HEK293 (cell line): ENCODE data around the gene MAML2.

ENCODE experiments used
- CTCF ChIA-PET: fragments of 350-600 bp; formaldehyde crosslinking; extraction: SDS; loops from one replicate; lab custom pipeline; 2021; ENCODE audit warnings: antibody characterized with exemption; lab: Yijun Ruan, JAX
- POLR2A ChIA-PET: fragments of 300-600 bp; formaldehyde crosslinking; extraction: SDS; loops from one replicate; lab custom pipeline; 2020; ENCODE audit warnings: antibody characterized with exemption, inconsistent platforms; lab: Yijun Ruan, JAX
- H3K27ac ChIP-seq: fragments of 200-500 bp; sonication (Bioruptor generic); 2 replicates; pipeline ENCODE4 v1.5.1; 2014; ENCODE audit warnings: low read depth, low read length, control low read depth, inconsistent platforms; ENCODE audit errors: extremely low read depth
- H3K36me3 ChIP-seq, 2 experiments: fragments of 200-500 bp in 1 of 2; sonication (Bioruptor generic) in 1 of 2; 1 replicate in 1 of 2; 2 replicates in 1 of 2; pipeline ENCODE4 v1.5.1; 2014 to 2017; ENCODE audit warnings: inconsistent platforms in 2 of 2, low read length in 2 of 2; ENCODE audit not compliant: control insufficient read depth in 2 of 2, insufficient read depth in 1 of 2
- H3K4me1 ChIP-seq: fragments of 200-500 bp; sonication (Bioruptor generic); 2 replicates; pipeline ENCODE4 v1.5.1; 2014; ENCODE audit warnings: mild to moderate bottlenecking, low read length, inconsistent platforms; ENCODE audit not compliant: control insufficient read depth, insufficient read depth
- H3K4me3 ChIP-seq: 2 replicates; pipeline ENCODE4 v1.5.1; 2011; ENCODE audit warnings: low read depth, mild to moderate bottlenecking, control low read depth, low read length, moderate library complexity
- H3K9me3 ChIP-seq: fragments of 200-500 bp; sonication (Bioruptor generic); 2 replicates; pipeline ENCODE4 v1.5.1; 2014; ENCODE audit warnings: low read depth, low read length, inconsistent platforms; ENCODE audit not compliant: control insufficient read depth, insufficient read depth
- CTCF ChIP-seq: fragments of 450-650 bp; formaldehyde crosslinking; IDR thresholded peaks from 2 replicates; pipeline ENCODE4 v1.5.1; 2016; ENCODE audit warnings: missing biosample characterization, missing genetic modification characterization
- MYNN ChIP-seq: fragments of 450-650 bp; formaldehyde crosslinking; IDR thresholded peaks from 2 replicates; pipeline ENCODE4 v1.5.1; 2016; ENCODE audit warnings: missing biosample characterization, missing genetic modification characterization, borderline replicate concordance
- OSR2 ChIP-seq: fragments of 450-650 bp; formaldehyde crosslinking; IDR thresholded peaks from 2 replicates; pipeline ENCODE4 v1.5.1; 2016; ENCODE audit warnings: missing biosample characterization, missing genetic modification characterization
- TRIM28 ChIP-seq: IDR thresholded peaks from 2 replicates; pipeline ENCODE4 v1.6.1; 2011; ENCODE audit warnings: low read length, control low read depth, borderline replicate concordance
- ZNF19 ChIP-seq: fragments of 450-650 bp; formaldehyde crosslinking; IDR thresholded peaks from 2 replicates; pipeline ENCODE4; 2016; ENCODE audit warnings: missing biosample characterization, missing genetic modification characterization, low read depth
- ZNF266 ChIP-seq: fragments of 450-650 bp; formaldehyde crosslinking; IDR thresholded peaks from 2 replicates; pipeline ENCODE4 v1.5.1; 2016; ENCODE audit warnings: missing biosample characterization, missing genetic modification characterization, low read depth
- ZNF398 ChIP-seq: fragments of 450-650 bp; formaldehyde crosslinking; IDR thresholded peaks from 2 replicates; pipeline ENCODE4 v1.5.1; 2017; ENCODE audit warnings: missing biosample characterization, missing genetic modification characterization
- ZNF510 ChIP-seq: fragments of 450-650 bp; formaldehyde crosslinking; IDR thresholded peaks from 2 replicates; pipeline ENCODE4 v1.5.1; 2018; ENCODE audit warnings: mild to moderate bottlenecking, missing genetic modification characterization, missing biosample characterization; ENCODE audit not compliant: insufficient replicate concordance
- ZNF518A ChIP-seq: fragments of 450-650 bp; formaldehyde crosslinking; conservative IDR thresholded peaks from 2 replicates; pipeline ENCODE4 v1.5.1; 2016; ENCODE audit warnings: low read depth, missing biosample characterization, missing genetic modification characterization
- ZNF548 ChIP-seq: fragments of 450-650 bp; formaldehyde crosslinking; IDR thresholded peaks from 2 replicates; pipeline ENCODE4 v1.5.1; 2016; ENCODE audit warnings: missing biosample characterization, missing genetic modification characterization
- ZNF629 ChIP-seq: fragments of 450-650 bp; formaldehyde crosslinking; IDR thresholded peaks from 2 replicates; pipeline ENCODE4 v1.5.1; 2017; ENCODE audit warnings: missing biosample characterization, missing genetic modification characterization
- ZNF792 ChIP-seq: fragments of 450-650 bp; formaldehyde crosslinking; IDR thresholded peaks from 2 replicates; pipeline ENCODE4 v1.5.1; 2016; ENCODE audit warnings: missing biosample characterization, missing genetic modification characterization
- TF ChIP-seq, protein P1 (sequence below): fragments of 450-650 bp; formaldehyde crosslinking; IDR thresholded peaks from 2 replicates; pipeline ENCODE4 v1.5.1; 2016; ENCODE audit warnings: missing biosample characterization, missing genetic modification characterization
- TF ChIP-seq, protein P2 (sequence below): fragments of 450-650 bp; formaldehyde crosslinking; IDR thresholded peaks from 2 replicates; pipeline ENCODE4 v1.5.1; 2016; ENCODE audit warnings: missing biosample characterization, missing genetic modification characterization
- TF ChIP-seq, protein P3 (sequence below): fragments of 450-650 bp; formaldehyde crosslinking; IDR thresholded peaks from 2 replicates; pipeline ENCODE4 v1.5.1; 2016; ENCODE audit warnings: missing biosample characterization, missing genetic modification characterization, low read depth
- TF ChIP-seq, protein P4 (sequence below): fragments of 450-650 bp; formaldehyde crosslinking; IDR thresholded peaks from 2 replicates; pipeline ENCODE4 v1.5.1; 2016; ENCODE audit warnings: missing biosample characterization, missing genetic modification characterization

The MAML2 gene

DNA sequence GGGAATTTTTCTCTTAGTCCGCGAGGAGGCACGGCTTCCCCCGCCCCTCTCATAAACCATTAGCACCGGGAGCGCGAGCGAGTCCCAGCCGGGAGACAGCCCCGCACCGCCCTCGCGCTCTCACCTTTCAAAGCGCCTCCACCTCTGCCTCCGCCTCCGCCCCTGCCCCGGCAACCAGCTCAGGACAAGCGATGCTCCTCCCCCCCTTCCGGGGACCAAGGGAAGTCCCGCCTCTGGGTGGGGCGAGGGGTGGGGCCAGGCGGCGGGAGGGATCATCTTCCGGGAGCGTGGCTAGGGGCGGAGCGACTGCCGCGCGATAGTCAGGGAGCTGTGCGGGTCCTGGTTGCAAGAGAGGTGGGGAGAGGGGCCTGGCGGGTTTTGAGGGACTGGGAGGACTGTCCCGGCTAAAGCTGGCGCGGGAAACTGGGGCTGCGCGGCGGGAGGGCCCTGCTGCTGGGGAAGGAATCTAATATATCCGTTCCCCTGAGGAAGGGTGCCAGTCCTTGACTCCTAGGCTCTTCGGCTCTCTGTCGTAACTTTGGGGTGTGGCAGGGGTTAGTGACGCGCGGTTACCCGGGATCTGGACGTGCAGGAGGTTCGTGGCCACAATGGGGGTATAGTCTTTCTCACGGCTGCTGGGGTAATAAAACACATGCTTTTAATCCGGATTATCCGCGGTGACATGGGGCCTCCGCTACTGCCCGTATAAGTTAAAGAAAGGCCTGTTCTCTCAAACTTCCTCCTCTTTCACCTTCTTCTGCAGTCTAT lies 46.9 kb upstream of the MAML2 start, which contains the start of the genes CCDC82 and JRKL:
Gene CCDC82 (minus strand): TSS at position 193 of the 768 bp plus-strand sequence. CDS start 5,165 bp downstream, outside the sequence.
Gene JRKL (plus strand): TSS at position 294 of the 768 bp plus-strand sequence. CDS start 637 bp downstream, outside the sequence.
- Histone ChIP-seq H3K9me3 (no peaks in the 10 kb centered on the region), H3K4me3 (peak within 1 kb of the TSS; percentile 93), H3K36me3 (peaks cover 0 to 8% of the 10 kb centered on the region in 2 experiments; a peak in 1 of 3 replicates), H3K4me1 (no peaks in the 10 kb centered on the region), H3K27ac (peak within 1 kb of the TSS; percentile 86)
- POLR2A ChIA-PET, result interaction anchor here (0.5 to 2.2 kb wide), 17 partner anchors 21 to 1323 kb away, joined by 3 to 19 read pairs (median 4); partner anchors contain the start of genes CEP57, FAM76B, MAML2 and MTMR2
- CTCF ChIA-PET, result interaction anchor here (0.6 to 1.1 kb wide), 3 partner anchors 8 to 335 kb away, joined by 3 to 6 read pairs (median 5); no protein-coding TSS in a partner anchor
- TF ChIP-seq ZNF629 (tag by site-specific recombination) (no peak; the same call in 1 of the 2 replicates), ZNF398 (tag by site-specific recombination) (no peak), ZNF548 (tag by site-specific recombination) (no peak), MYNN (tag by site-specific recombination) (no peak), OSR2 (no peak), ZNF19 (tag by site-specific recombination) (no peak), ZNF510 (tag by site-specific recombination) (no peak), ZNF792 (tag by site-specific recombination) (no peak), CTCF (tag by site-specific recombination) (no peak; the same call in 1 of the 2 replicates), ZNF518A (tag by site-specific recombination) (no peak), ZNF266 (no peak), TRIM28 (no peak)
- TF ChIP-seq, protein P1, sequence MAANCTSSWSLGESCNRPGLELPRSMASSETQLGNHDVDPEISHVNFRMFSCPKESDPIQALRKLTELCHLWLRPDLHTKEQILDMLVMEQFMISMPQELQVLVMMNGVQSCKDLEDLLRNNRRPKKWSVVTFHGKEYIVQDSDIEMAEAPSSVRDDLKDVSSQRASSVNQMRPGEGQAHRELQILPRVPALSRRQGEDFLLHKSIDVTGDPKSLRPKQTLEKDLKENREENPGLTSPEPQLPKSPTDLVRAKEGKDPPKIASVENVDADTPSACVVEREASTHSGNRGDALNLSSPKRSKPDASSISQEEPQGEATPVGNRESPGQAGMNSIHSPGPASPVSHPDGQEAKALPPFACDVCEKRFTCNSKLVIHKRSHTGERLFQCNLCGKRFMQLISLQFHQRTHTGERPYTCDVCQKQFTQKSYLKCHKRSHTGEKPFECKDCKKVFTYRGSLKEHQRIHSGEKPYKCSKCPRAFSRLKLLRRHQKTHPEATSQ, result no peak
- TF ChIP-seq, protein P2, sequence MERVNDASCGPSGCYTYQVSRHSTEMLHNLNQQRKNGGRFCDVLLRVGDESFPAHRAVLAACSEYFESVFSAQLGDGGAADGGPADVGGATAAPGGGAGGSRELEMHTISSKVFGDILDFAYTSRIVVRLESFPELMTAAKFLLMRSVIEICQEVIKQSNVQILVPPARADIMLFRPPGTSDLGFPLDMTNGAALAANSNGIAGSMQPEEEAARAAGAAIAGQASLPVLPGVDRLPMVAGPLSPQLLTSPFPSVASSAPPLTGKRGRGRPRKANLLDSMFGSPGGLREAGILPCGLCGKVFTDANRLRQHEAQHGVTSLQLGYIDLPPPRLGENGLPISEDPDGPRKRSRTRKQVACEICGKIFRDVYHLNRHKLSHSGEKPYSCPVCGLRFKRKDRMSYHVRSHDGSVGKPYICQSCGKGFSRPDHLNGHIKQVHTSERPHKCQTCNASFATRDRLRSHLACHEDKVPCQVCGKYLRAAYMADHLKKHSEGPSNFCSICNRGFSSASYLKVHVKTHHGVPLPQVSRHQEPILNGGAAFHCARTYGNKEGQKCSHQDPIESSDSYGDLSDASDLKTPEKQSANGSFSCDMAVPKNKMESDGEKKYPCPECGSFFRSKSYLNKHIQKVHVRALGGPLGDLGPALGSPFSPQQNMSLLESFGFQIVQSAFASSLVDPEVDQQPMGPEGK (tag by site-specific recombination), result peak; percentile 68
- TF ChIP-seq, protein P3, sequence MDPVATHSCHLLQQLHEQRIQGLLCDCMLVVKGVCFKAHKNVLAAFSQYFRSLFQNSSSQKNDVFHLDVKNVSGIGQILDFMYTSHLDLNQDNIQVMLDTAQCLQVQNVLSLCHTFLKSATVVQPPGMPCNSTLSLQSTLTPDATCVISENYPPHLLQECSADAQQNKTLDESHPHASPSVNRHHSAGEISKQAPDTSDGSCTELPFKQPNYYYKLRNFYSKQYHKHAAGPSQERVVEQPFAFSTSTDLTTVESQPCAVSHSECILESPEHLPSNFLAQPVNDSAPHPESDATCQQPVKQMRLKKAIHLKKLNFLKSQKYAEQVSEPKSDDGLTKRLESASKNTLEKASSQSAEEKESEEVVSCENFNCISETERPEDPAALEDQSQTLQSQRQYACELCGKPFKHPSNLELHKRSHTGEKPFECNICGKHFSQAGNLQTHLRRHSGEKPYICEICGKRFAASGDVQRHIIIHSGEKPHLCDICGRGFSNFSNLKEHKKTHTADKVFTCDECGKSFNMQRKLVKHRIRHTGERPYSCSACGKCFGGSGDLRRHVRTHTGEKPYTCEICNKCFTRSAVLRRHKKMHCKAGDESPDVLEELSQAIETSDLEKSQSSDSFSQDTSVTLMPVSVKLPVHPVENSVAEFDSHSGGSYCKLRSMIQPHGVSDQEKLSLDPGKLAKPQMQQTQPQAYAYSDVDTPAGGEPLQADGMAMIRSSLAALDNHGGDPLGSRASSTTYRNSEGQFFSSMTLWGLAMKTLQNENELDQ, result no peak
- TF ChIP-seq, protein P4, sequence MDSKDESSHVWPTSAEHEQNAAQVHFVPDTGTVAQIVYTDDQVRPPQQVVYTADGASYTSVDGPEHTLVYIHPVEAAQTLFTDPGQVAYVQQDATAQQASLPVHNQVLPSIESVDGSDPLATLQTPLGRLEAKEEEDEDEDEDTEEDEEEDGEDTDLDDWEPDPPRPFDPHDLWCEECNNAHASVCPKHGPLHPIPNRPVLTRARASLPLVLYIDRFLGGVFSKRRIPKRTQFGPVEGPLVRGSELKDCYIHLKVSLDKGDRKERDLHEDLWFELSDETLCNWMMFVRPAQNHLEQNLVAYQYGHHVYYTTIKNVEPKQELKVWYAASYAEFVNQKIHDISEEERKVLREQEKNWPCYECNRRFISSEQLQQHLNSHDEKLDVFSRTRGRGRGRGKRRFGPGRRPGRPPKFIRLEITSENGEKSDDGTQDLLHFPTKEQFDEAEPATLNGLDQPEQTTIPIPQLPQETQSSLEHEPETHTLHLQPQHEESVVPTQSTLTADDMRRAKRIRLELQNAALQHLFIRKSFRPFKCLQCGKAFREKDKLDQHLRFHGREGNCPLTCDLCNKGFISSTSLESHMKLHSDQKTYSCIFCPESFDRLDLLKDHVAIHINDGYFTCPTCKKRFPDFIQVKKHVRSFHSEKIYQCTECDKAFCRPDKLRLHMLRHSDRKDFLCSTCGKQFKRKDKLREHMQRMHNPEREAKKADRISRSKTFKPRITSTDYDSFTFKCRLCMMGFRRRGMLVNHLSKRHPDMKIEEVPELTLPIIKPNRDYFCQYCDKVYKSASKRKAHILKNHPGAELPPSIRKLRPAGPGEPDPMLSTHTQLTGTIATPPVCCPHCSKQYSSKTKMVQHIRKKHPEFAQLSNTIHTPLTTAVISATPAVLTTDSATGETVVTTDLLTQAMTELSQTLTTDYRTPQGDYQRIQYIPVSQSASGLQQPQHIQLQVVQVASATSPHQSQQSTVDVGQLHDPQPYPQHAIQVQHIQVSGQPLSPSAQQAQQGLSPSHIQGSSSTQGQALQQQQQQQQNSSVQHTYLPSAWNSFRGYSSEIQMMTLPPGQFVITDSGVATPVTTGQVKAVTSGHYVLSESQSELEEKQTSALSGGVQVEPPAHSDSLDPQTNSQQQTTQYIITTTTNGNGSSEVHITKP (tag by site-specific recombination), result peak; percentile 39
